HL-60 (cell line): ENCODE measurements around the gene LRRC31.

ENCODE experiments used
- DNase-seq, 2 experiments: peaks; one replicate each; pipeline ENCODE4 v3.0.0-alpha.2; 2010 to 2020; ENCODE audit warnings: low read depth in 1 of 2, low spot score in 1 of 2
- H3K27ac ChIP-seq: fragments of 250-450 bp; sonication (Bioruptor Pico); replicated peaks from 2 replicates; pipeline ENCODE4 v1.5.1; 2020; ENCODE audit warnings: mild to moderate bottlenecking, moderate library complexity
- H3K27me3 ChIP-seq: fragments of 250-450 bp; sonication (Bioruptor Pico); 2 replicates; pipeline ENCODE4 v1.5.1; 2021; ENCODE audit warnings: mild to moderate bottlenecking, moderate library complexity; ENCODE audit not compliant: insufficient read depth, poor library complexity, severe bottlenecking
- H3K4me3 ChIP-seq: replicated peaks from 2 replicates; pipeline ENCODE4 v1.5.1; 2011; ENCODE audit warnings: mild to moderate bottlenecking, control low read depth, low read length; ENCODE audit not compliant: insufficient read depth
- CTCF ChIP-seq: IDR thresholded peaks from one replicate; pipeline ENCODE4 v1.5.1; 2011; ENCODE audit warnings: low read length, control low read depth, inconsistent platforms; ENCODE audit not compliant: insufficient read depth
- GABPA ChIP-seq: IDR thresholded peaks from 2 replicates; pipeline ENCODE4 v1.6.1; 2012; ENCODE audit warnings: low read depth
- POLR2AphosphoS5 ChIP-seq: IDR thresholded peaks from 2 replicates; pipeline ENCODE4 v1.6.1; 2012; ENCODE audit warnings: low read depth
- REST ChIP-seq: IDR thresholded peaks from 2 replicates; pipeline ENCODE4 v1.6.1; 2012; ENCODE audit warnings: low read depth; ENCODE audit not compliant: insufficient replicate concordance
- SPI1 ChIP-seq: IDR thresholded peaks from 2 replicates; pipeline ENCODE4 v1.6.1; 2012; ENCODE audit warnings: low read depth, mild to moderate bottlenecking, borderline replicate concordance

LRRC31 gene

DNA sequence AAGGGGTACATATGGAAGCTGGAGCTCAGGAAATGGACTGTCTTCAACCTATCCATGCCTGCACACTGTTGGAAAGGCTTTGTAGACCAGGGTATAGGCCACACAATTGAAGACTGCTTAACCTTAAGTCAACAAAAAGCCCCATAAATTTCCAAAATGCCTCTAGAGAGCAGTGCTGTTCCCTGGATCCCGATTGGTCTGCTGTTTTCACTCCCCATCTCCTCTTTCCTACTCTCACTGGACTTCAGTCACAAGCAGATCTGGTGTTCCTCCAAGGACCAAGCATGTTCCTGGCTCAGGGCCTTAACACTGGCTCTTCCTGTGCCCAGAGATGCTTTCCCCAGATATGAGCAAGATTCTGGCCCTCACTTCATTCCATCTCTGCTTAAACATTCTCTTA is 34.2 kb downstream of the LRRC31 start:
- TF ChIP-seq CTCF = no peak
- TF ChIP-seq SPI1 = no peak
- no peak for TF ChIP-seq POLR2AphosphoS5
- TF ChIP-seq REST = no peak
- no peak for TF ChIP-seq GABPA
- DNase-seq = no peak
- Histone ChIP-seq H3K4me3 (no peak overlapping the region), H3K27me3 (no peaks in the 10 kb centered on the region), H3K27ac (no peak overlapping the region)

GRCh38 chr3:169827712-169828111 is 42.0 kb downstream of the LRRC31 start:
- TF ChIP-seq GABPA (no peak), POLR2AphosphoS5 (no peak), REST (no peak), CTCF (no peak), SPI1 (no peak; the same call in 1 of the 2 replicates)
- no peak overlapping the region for H3K27ac ChIP-seq
- no peak overlapping the region for H3K4me3 ChIP-seq
- peak in 1 of 2 experiments; percentile 70 for DNase-seq
- H3K27me3 ChIP-seq = no peaks in the 10 kb centered on the region

DNA sequence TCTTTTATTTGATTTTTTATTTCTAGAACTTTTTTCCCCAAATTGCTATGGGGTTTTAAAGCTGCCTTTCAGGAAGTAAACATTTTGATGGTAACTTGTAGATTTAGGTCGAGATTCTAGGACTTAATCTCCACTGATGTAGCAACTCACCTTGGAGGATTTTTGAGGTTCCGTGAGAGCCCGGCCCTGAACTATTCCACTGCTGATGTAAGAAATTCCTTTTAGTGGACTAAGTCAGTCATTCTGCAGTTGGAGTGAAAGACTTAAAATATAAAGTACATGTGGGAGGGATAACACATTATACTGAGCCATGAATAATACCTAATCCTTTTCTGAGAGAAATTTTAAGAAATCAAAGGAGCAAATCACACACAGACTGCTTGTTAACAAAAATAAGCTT is 44.4 kb downstream of the LRRC31 start:
- H3K27ac ChIP-seq = no peak overlapping the region
- H3K27me3 ChIP-seq = no peaks in the 10 kb centered on the region
- TF ChIP-seq SPI1 (no peak), CTCF (no peak), REST (no peak), GABPA (no peak), POLR2AphosphoS5 (no peak)
- DNase-seq = no peak
- H3K4me3 ChIP-seq = no peak overlapping the region
